ENCODE data around the gene GALNT9. TPM values are rescaled to one million over a fixed set of nuclear protein-coding genes. Genes with fewer than 3 reads are reported as not detected.

The GALNT9 gene
- total and polyA plus RNA-seq, 12 donors = 0.01 to 0.19 TPM; not detected in 10

- DNase-seq = no peak
- WGBS, 2 donors = 82 to 86% methylated on average over 18 of the region's 18 CpGs
- TF ChIP-seq CTCF (IDR thresholded peaks at IDR 0.05) = no peak
- Histone ChIP-seq H3K27ac (no peak overlapping the region), H3K9me3 (no peaks in the 10 kb centered on the region), H3K27me3 (peaks cover 0 to 10% (median 0%) of the 10 kb centered on the region in 7 donors), H3K4me1 (no peaks in the 10 kb centered on the region), H3K36me3 (no peaks in the 10 kb centered on the region), H3K4me3 (no peak overlapping the region)
- intact Hi-C loops (cut with DNase I) = no loop called here
- no peak for ATAC-seq
Measured at GRCh38 chr12:132251310-132251709, 78.1 kb downstream of the GALNT9 start.

GRCh38 chr12:132250707-132251106 is 78.7 kb downstream of the GALNT9 start:
- no peaks in the 10 kb centered on the region for H3K9me3 ChIP-seq
- TF ChIP-seq CTCF (IDR thresholded peaks at IDR 0.05) = no peak
- intact Hi-C loops (cut with DNase I) = no loop called here
- no peak for DNase-seq
- WGBS, 2 donors = 90 to 92% methylated on average over 33 of the region's 33 CpGs
- H3K27ac ChIP-seq = no peak overlapping the region
- no peak overlapping the region for H3K4me3 ChIP-seq
- no peak for ATAC-seq
- H3K36me3 ChIP-seq = no peaks in the 10 kb centered on the region
- peaks cover 0 to 10% (median 0%) of the 10 kb centered on the region in 7 donors for H3K27me3 ChIP-seq
- no peaks in the 10 kb centered on the region for H3K4me1 ChIP-seq

GRCh38 chr12:132249689-132250478 is 79.5 kb downstream of the GALNT9 start:
- peaks cover 0 to 10% (median 0%) of the 10 kb centered on the region in 7 donors for H3K27me3 ChIP-seq
- no peak overlapping the region for H3K27ac ChIP-seq
- H3K36me3 ChIP-seq = no peaks in the 10 kb centered on the region
- DNase-seq (no peak), ATAC-seq (no peak)
- no peak overlapping the region for H3K4me3 ChIP-seq
- intact Hi-C loops (cut with DNase I) = no loop called here
- TF ChIP-seq CTCF (IDR thresholded peaks at IDR 0.05) = no peak
- no peaks in the 10 kb centered on the region for H3K9me3 ChIP-seq
- H3K4me1 ChIP-seq = no peaks in the 10 kb centered on the region
- WGBS, 2 donors = 89 to 90% methylated on average over 39 of the region's 39 CpGs

GRCh38 chr12:132248453-132249167 is 80.8 kb downstream of the GALNT9 start:
- Histone ChIP-seq H3K27me3 (peaks cover 0 to 10% (median 0%) of the 10 kb centered on the region in 7 donors), H3K4me3 (no peak overlapping the region), H3K9me3 (no peaks in the 10 kb centered on the region), H3K27ac (no peak overlapping the region), H3K4me1 (no peaks in the 10 kb centered on the region), H3K36me3 (no peaks in the 10 kb centered on the region)
- DNase-seq (no peak), ATAC-seq (no peak)
- intact Hi-C loops (cut with DNase I) = no loop called here
- no peak for TF ChIP-seq CTCF (IDR thresholded peaks at IDR 0.05)
- 64 to 70% methylated on average over 16 of the region's 16 CpGs for WGBS, 2 donors

Data from heart right ventricle (tissue), 16 donors.